CD8-positive, alpha-beta memory T cell (primary cell): ENCODE data around the gene RAD51B. TPM values are rescaled to one million over a fixed set of nuclear protein-coding genes. Genes with fewer than 3 reads are reported as not detected.

Experiments used
- CTCF ChIA-PET: fragments of 350-600 bp; sonication (Branson Sonifier 250); formaldehyde crosslinking; loops from one replicate; lab custom pipeline; 2021; ENCODE audit warnings: antibody characterized with exemption; lab: Charles Lee
- POLR2A ChIA-PET: fragments of 350-600 bp; sonication (Branson Sonifier 250); formaldehyde crosslinking; loops from one replicate; lab custom pipeline; 2021; ENCODE audit warnings: antibody characterized with exemption; lab: Charles Lee
- DNase-seq, 5 donors: peaks; one replicate each; pipeline versions ENCODE4 v3.0.0 to v3.0.0-alpha.2; 2020 to 2022; ENCODE audit warnings: mixed read lengths in 1 of 5
- H3K27ac ChIP-seq: one replicate; pipeline ENCODE4 v1.7.0; 2013; ENCODE audit warnings: low read depth, mild to moderate bottlenecking, low read length, moderate library complexity
- H3K27me3 ChIP-seq: 2 replicates; pipeline ENCODE4 v1.7.0; 2013; ENCODE audit warnings: low read length, mild to moderate bottlenecking; ENCODE audit not compliant: insufficient read depth, poor library complexity, severe bottlenecking
- H3K36me3 ChIP-seq: 2 replicates; pipeline ENCODE4 v1.7.0; 2013; ENCODE audit warnings: mild to moderate bottlenecking, low read length, moderate library complexity; ENCODE audit not compliant: insufficient read depth
- H3K4me1 ChIP-seq: 2 replicates; pipeline ENCODE4 v1.7.0; 2013; ENCODE audit warnings: mild to moderate bottlenecking, low read length, moderate library complexity; ENCODE audit not compliant: insufficient read depth
- H3K4me3 ChIP-seq: 2 replicates; pipeline ENCODE4 v1.7.0; 2013; ENCODE audit warnings: mild to moderate bottlenecking, low read length
- H3K9me3 ChIP-seq: 2 replicates; pipeline ENCODE4 v1.7.0; 2013; ENCODE audit warnings: mild to moderate bottlenecking, low read length
- H3K27ac Mint-ChIP-seq, 8 donors: one replicate each; pipeline ENCODE4 v1.8.0; 2020 to 2021; ENCODE audit warnings: mixed read lengths in 8 of 8, mild to moderate bottlenecking in 6 of 8, inconsistent platforms in 3 of 8, moderate library complexity in 3 of 8
- H3K27me3 Mint-ChIP-seq, 2 donors: one replicate each; pipeline ENCODE4 v1.8.0; 2020 to 2021; ENCODE audit warnings: mixed read lengths in 2 of 2, mild to moderate bottlenecking in 1 of 2, moderate library complexity in 1 of 2
- H3K36me3 Mint-ChIP-seq, 3 donors: one replicate each; pipeline ENCODE4 v1.8.0; 2020 to 2021; ENCODE audit warnings: mixed read lengths in 3 of 3, inconsistent platforms in 1 of 3, mild to moderate bottlenecking in 1 of 3
- H3K4me1 Mint-ChIP-seq, 3 donors: one replicate each; pipeline ENCODE4 v1.8.0; 2020 to 2021; ENCODE audit warnings: mixed read lengths in 3 of 3, inconsistent platforms in 1 of 3, mild to moderate bottlenecking in 1 of 3
- H3K4me3 Mint-ChIP-seq, 7 donors: one replicate each; pipeline ENCODE4 v1.8.0; 2020 to 2021; ENCODE audit warnings: mixed read lengths in 7 of 7, mild to moderate bottlenecking in 6 of 7, moderate library complexity in 4 of 7, inconsistent platforms in 2 of 7
- H3K9me3 Mint-ChIP-seq, 5 donors: one replicate each; pipeline ENCODE4 v1.8.0; 2020 to 2022; ENCODE audit warnings: mixed read lengths in 5 of 5, mild to moderate bottlenecking in 3 of 5, moderate library complexity in 2 of 5, inconsistent platforms in 1 of 5
- polyA plus RNA-seq: library from polyadenylated mRNA; unstranded; fragments of 300-500 nt; fragmentation: Illumina TruSeq; gene quantifications from one replicate; pipeline ENCODE4 v1.2.3, GENCODE V29; 2021
- total RNA-seq, 2 experiments: library from RNA; stranded (reverse); gene quantifications; one replicate each; pipeline ENCODE4 v1.2.3, GENCODE V29; 2021

Gene RAD51B
- total and polyA plus RNA-seq, 3 experiments from 2014 or later = 15.7 to 22.9 (median 17.4) TPM

DNA sequence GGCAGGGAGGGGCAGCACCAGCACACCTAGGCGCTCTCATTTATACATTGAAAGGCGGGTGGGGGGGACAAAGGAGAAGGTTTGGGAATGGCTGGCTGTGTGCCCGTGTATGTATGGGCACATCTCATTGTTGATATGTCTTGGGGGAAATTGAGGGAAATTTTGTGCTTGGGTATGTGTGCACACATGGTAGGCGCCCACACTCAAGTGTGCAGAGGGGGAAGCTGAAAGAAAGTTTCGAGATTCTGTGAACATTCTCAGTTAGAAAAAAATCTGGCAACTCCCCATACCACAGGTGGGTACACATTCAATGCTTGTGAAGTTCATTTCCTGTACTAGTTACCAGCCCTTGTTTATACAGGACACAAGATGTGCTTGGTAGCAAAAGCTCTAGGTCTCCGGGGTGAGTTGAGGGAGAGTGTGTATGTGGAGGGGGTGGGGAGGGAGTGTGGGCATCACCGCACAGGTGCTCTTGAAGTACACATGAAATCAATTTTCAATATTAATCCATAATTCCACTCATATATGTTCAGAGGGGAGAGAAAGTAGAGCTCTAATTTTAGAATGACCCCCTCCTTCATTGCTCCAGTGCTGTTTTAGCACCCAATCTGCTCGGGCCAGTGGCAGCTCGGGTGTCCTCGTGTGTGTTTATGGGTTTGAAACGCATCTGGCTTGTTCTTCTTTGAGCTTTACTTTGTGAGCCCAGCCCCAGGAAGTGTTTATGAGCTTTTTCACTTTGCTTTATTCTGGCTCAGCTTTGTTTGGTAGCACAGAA lies 687.3 kb downstream of the RAD51B start:
- ChIA-PET CTCF (interaction anchor here (1.0 to 3.5 kb wide), 10 partner anchors 12 to 310 kb away, joined by 3 to 14 read pairs (median 5); no protein-coding TSS in a partner anchor), POLR2A (interaction anchor here (0.6 to 2.6 kb wide), 11 partner anchors 23 to 363 kb away, joined by 3 to 19 read pairs (median 6); partner anchors contain the start of gene ZFP36L1)
- Mint-ChIP-seq H3K27ac (peak overlapping the region; percentile 74 to 96 (median 91)), H3K36me3 (no peaks in the 10 kb centered on the region), H3K4me1 (peaks cover 36 to 55% (median 44%) of the 10 kb centered on the region in 3 donors), H3K4me3 (peak overlapping the region; percentile 18 to 73 (median 68)), H3K9me3 (no peaks in the 10 kb centered on the region), H3K27me3 (peaks cover 0 to 2% of the 10 kb centered on the region in 2 donors)
- H3K4me1 ChIP-seq = peaks cover 62% of the 10 kb centered on the region
- no peaks in the 10 kb centered on the region for H3K9me3 ChIP-seq
- H3K4me3 ChIP-seq = peak overlapping the region; percentile 35
- H3K27me3 ChIP-seq = no peaks in the 10 kb centered on the region
- no peak overlapping the region for H3K27ac ChIP-seq
- H3K36me3 ChIP-seq = no peaks in the 10 kb centered on the region
- peak in 3 of 5 donors; percentile 4 to 80 (median 62) for DNase-seq

DNA sequence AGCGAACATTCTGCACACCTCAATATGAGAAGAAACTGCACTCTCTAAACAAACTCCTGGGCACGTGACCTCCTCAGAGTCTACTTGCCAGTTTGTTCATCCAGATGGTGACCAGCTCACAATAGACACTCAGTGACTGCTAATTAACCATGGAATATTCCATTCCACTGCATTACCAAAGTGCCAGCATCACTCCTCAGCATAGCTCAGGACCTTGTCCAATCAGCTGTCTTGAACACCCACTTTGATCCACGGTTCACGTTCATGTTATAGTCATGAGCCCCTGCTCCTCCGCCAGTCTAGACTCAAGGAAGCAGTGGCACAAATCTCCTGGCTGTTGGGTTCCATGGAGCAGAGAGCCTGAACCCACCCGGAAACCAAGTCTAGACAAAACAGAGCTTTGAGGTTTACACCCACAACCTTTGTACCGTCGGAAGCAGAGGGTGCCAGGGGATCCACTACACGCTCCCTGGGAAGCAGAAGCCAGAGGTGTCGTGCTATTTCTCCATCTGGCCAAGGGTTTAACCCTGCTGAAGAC lies 688.0 kb downstream of the RAD51B start:
- Mint-ChIP-seq H3K36me3 (no peaks in the 10 kb centered on the region), H3K4me3 (peak overlapping the region; percentile 18 to 73 (median 68)), H3K9me3 (no peaks in the 10 kb centered on the region), H3K27ac (peak overlapping the region; percentile 74 to 96 (median 91)), H3K27me3 (peaks cover 0 to 2% of the 10 kb centered on the region in 2 donors), H3K4me1 (peaks cover 40 to 57% (median 49%) of the 10 kb centered on the region in 3 donors)
- ChIA-PET POLR2A (interaction anchor here (0.6 to 2.6 kb wide), 9 partner anchors 24 to 362 kb away, joined by 3 to 19 read pairs (median 6); partner anchors contain the start of gene ZFP36L1), CTCF (interaction anchor here (1.0 to 3.5 kb wide), 8 partner anchors 11 to 309 kb away, joined by 3 to 14 read pairs (median 5); no protein-coding TSS in a partner anchor)
- Histone ChIP-seq H3K9me3 (no peaks in the 10 kb centered on the region), H3K4me3 (peak overlapping the region; percentile 35), H3K27me3 (no peaks in the 10 kb centered on the region), H3K27ac (no peak overlapping the region), H3K36me3 (no peaks in the 10 kb centered on the region), H3K4me1 (peaks cover 58% of the 10 kb centered on the region)
- peak; percentile 20 to 73 (median 71) for DNase-seq

DNA sequence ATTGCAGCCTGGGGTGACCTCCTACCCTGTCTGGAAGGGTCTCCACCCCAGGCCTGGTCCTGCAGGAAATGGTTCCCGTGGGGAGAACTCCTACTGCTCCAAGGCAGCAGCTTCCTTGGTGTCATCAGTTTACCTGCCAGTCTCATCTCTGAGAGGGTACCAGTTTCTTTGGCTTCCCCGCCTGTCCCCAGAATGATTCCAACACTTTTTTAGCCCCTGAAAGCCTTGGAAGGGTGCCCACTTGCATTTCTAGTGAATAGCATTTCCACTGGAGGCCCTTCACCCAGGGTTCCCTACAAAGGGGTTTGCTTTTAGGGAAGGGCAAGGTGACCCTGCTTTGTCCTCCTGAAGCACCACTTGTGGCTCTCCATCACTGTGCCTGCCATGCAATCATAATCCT lies 689.0 kb downstream of the RAD51B start:
- CTCF ChIA-PET = interaction anchor here (1.9 to 3.5 kb wide), 2 partner anchors 10 to 177 kb away, joined by 5 to 12 read pairs; no protein-coding TSS in a partner anchor
- no peak overlapping the region for H3K4me3 ChIP-seq
- H3K9me3 ChIP-seq = no peaks in the 10 kb centered on the region
- peaks cover 58% of the 10 kb centered on the region for H3K4me1 ChIP-seq
- no peaks in the 10 kb centered on the region for H3K36me3 ChIP-seq
- no peak for DNase-seq
- Mint-ChIP-seq H3K27ac (peak overlapping the region in 7 of 8 donors; percentile 51 to 96 (median 85)), H3K9me3 (no peaks in the 10 kb centered on the region), H3K4me1 (peaks cover 46 to 67% (median 56%) of the 10 kb centered on the region in 3 donors), H3K27me3 (no peaks in the 10 kb centered on the region), H3K4me3 (peak overlapping the region in 2 of 7 donors; percentile 17 to 71), H3K36me3 (no peaks in the 10 kb centered on the region)
- H3K27ac ChIP-seq = no peak overlapping the region
- POLR2A ChIA-PET = interaction anchor here (1.4 to 2.6 kb wide), 2 partner anchors 225 to 283 kb away, joined by 3 to 6 read pairs; no protein-coding TSS in a partner anchor
- H3K27me3 ChIP-seq = no peaks in the 10 kb centered on the region

DNA sequence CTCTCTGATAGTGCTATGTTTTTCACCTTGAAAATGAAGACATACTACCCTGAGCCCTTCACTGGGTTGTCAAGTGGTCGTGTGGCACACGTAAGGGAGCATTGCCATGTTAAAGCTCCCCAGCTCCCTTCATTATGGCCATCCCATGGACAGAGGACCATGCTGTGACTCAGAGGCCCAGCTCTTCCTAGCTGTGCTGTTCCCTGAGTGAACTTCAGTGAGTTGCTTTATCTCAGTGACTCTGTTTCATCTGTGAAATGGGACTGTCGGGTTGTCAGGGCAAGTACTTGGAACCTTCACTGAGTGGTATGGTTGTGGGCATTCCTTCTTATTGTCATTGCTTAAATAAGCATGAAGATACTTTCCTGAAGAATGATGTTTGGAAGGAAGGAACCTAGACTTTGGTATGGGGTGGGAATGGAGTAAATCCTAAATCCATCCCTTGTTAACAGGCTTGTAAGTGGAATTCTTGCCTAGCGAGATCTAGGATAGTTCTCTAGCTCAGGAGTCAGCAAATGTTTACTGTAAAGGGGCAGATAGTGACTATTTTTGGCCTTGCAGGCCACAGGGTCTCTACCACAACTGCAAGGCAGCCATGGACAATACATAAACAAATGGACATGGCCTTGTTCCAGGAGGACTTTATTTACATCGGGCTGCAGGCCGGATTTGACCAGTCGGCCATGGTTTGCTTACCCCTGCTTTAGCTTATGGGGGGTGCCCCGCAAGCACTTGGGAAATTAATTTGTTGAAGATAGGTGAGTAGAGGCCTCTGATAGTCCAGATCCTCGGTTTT lies 689.8 kb downstream of the RAD51B start:
- CTCF ChIA-PET = interaction anchor here (1.9 kb wide), 1 partner anchor 176 kb away, joined by 5 read pairs; no protein-coding TSS in a partner anchor
- H3K9me3 Mint-ChIP-seq = no peaks in the 10 kb centered on the region
- H3K4me1 ChIP-seq = peaks cover 56% of the 10 kb centered on the region

DNA sequence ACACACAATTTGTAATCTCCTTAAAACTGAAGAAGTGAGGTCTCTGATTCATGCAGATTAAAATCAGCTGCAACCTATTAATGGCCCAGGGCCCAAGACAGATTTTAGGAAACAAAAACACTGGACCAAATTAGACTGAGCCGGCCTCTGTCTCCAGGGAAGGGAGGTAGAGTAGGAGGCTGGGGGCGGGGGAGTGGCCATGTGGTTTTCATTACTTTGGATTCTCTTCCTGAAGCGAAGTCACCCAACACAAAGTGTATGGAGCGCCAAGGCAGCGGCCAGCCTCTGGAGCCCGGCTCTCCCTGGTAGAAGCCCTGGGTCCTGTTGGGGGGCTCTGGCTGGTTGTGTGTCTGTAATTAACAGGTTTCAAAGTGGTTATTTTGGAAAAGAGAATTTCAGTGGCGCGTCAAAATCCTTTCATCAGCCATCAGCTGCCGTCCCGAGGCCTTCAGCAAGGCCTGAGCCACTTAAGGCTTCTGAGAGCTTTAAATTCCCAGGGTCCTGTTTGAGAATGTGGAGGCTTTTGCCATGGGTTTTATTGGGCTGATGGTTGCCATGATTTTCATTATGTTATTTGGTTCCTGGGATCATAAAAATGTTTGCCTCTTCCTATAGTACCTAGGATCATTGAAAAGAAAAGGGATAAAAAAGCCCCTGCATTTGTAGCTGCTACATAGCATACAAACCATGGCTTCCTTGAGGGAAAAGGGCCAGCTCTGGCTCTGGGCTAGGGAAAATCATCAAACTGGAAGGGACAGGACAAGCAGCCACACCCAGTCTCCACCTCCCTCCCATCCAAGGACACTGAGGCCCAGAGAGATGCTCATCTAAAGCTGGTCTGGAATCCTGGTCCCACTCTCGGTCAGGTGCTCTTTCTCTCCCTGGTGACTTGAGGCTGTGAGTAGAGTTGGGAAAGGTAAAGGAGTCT lies 690.9 kb downstream of the RAD51B start:
- H3K27me3 ChIP-seq = no peaks in the 10 kb centered on the region
- H3K27me3 Mint-ChIP-seq = no peaks in the 10 kb centered on the region
- no peak overlapping the region for H3K4me3 ChIP-seq
- H3K9me3 Mint-ChIP-seq = no peaks in the 10 kb centered on the region
- H3K27ac ChIP-seq = no peak overlapping the region
- no peaks in the 10 kb centered on the region for H3K9me3 ChIP-seq
- no peak for DNase-seq
- no peak overlapping the region for H3K4me3 Mint-ChIP-seq
- ChIA-PET CTCF (no interaction called here), POLR2A (no interaction called here)
- peaks cover 46% of the 10 kb centered on the region for H3K4me1 ChIP-seq
- H3K36me3 Mint-ChIP-seq = no peaks in the 10 kb centered on the region
- H3K4me1 Mint-ChIP-seq = peaks cover 46 to 57% (median 50%) of the 10 kb centered on the region in 3 donors
- H3K36me3 ChIP-seq = no peaks in the 10 kb centered on the region
- H3K27ac Mint-ChIP-seq = peak overlapping the region in 3 of 8 donors; percentile 34 to 92 (median 76)

More for the DNA sequence above, 689.8 kb downstream of the RAD51B start:
- POLR2A ChIA-PET = interaction anchor here (2.6 kb wide), 1 partner anchor 226 kb away, joined by 6 read pairs; no protein-coding TSS in a partner anchor
- Mint-ChIP-seq H3K4me3 (peak overlapping the region in 1 of 7 donors; percentile 17), H3K4me1 (peaks cover 49 to 67% (median 56%) of the 10 kb centered on the region in 3 donors), H3K36me3 (no peaks in the 10 kb centered on the region), H3K27ac (peak overlapping the region in 7 of 8 donors; percentile 24 to 93 (median 51)), H3K27me3 (no peaks in the 10 kb centered on the region)
- H3K27me3 ChIP-seq = no peaks in the 10 kb centered on the region
- H3K4me3 ChIP-seq = no peak overlapping the region
- H3K36me3 ChIP-seq = no peaks in the 10 kb centered on the region
- DNase-seq = no peak
- H3K9me3 ChIP-seq = no peaks in the 10 kb centered on the region
- H3K27ac ChIP-seq = no peak overlapping the region

DNA sequence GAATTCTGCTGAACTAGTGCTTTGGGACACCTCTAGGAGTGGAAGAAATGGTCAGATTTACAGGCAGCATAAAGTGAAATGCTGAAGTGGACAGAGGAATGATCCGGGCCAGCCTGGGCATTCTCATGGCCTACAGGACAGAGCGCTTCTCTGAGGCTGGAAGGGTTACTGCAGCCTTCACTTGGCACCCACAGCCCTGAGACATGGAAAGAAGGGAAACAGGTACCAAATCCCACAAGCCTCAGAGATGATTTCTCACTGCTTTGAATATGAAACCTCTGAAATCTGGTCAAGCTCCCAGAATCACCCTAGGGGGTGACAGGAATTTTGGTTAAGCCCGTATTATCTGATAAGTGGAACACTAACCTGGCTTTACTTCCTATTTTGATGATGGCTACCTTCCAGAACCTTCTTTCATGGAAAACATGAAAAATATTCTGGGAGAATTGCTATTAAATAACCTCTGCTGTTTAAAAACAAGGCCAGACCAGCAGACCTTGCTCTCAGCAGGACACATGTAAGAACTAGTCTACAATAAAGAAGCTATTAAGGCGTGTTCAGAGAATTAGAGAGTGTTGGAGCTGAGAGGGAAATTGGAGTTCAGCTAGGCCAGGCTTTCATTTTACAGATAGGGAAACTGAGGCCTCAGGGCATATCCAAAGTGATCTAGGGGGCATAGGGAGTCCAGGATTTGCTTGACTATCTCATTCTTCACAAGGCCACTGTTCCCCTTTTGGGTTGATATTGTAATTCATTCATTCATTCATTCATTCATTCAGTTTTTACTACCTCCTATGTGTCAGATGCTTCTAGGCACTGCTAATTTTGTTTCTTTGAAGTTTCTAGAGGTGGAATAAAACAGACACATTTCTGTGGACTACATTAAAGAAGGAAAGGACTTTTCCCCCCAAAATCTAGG lies 691.8 kb downstream of the RAD51B start:
- Mint-ChIP-seq H3K27me3 (no peaks in the 10 kb centered on the region), H3K9me3 (no peaks in the 10 kb centered on the region), H3K27ac (peak overlapping the region in 2 of 8 donors; percentile 12 to 76), H3K4me1 (peaks cover 38 to 48% (median 42%) of the 10 kb centered on the region in 3 donors), H3K36me3 (no peaks in the 10 kb centered on the region), H3K4me3 (no peak overlapping the region)
- H3K36me3 ChIP-seq = no peaks in the 10 kb centered on the region
- POLR2A ChIA-PET = no interaction called here
- peaks cover 36% of the 10 kb centered on the region for H3K4me1 ChIP-seq
- H3K9me3 ChIP-seq = no peaks in the 10 kb centered on the region
- CTCF ChIA-PET = no interaction called here
- H3K27ac ChIP-seq = no peak overlapping the region
- DNase-seq = no peak
- H3K27me3 ChIP-seq = no peaks in the 10 kb centered on the region
- no peak overlapping the region for H3K4me3 ChIP-seq
